NB4 (cell line): Measurements from ENCODE around the gene CFAP45.

Experiments
- CTCF ChIP-seq: IDR thresholded peaks from one replicate; pipeline ENCODE4 v1.5.1; 2012; ENCODE audit warnings: low read depth, low read length
- POLR2A ChIP-seq: IDR thresholded peaks from 2 replicates; pipeline ENCODE4 v1.6.1; 2011; ENCODE audit warnings: mild to moderate bottlenecking; ENCODE audit not compliant: insufficient read length; ENCODE audit errors: extremely low read depth

GRCh38 chr1:159898527-159898926 is 1.4 kb downstream of the CFAP45 start:
- no peak for TF ChIP-seq CTCF
- no peak for TF ChIP-seq POLR2A
